ENCODE data around the gene CCL26.

DNA sequence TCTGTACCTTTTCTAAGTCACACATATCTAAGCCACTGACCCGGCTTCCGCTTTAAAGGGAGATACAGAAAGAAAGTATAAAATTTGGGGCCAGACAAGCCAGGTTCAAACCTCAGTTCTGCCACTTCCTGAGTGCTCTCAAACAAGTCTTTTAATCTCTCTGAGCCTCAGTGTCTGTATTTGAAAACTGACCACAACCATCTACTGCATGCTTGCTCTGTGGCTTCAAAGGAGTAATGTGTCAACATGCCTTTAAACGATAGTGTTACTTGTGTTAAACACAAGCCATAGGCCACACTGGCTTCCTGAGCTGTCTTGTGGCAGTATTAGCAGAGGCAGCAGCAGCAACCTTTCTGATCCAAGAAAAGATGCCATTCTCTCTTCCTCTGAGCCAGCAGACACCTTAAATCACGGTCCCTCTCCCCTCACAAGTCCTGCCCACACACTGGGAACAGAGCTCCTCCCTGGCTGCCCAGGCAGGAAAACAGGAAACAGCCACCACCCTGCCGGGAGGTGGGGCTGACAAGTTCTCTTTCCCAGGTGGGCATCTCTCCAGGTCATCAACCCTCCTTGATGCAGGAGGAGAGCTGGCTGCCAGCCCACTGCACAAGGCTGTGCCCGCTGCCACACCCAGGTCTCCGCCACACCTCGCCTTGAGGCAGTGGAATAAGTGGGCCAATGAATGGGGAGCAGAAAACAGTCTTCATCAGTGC lies 44.0 kb downstream of the CCL26 start:
- TF ChIP-seq, protein P1, sequence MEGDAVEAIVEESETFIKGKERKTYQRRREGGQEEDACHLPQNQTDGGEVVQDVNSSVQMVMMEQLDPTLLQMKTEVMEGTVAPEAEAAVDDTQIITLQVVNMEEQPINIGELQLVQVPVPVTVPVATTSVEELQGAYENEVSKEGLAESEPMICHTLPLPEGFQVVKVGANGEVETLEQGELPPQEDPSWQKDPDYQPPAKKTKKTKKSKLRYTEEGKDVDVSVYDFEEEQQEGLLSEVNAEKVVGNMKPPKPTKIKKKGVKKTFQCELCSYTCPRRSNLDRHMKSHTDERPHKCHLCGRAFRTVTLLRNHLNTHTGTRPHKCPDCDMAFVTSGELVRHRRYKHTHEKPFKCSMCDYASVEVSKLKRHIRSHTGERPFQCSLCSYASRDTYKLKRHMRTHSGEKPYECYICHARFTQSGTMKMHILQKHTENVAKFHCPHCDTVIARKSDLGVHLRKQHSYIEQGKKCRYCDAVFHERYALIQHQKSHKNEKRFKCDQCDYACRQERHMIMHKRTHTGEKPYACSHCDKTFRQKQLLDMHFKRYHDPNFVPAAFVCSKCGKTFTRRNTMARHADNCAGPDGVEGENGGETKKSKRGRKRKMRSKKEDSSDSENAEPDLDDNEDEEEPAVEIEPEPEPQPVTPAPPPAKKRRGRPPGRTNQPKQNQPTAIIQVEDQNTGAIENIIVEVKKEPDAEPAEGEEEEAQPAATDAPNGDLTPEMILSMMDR (conservative IDR thresholded peaks at IDR 0.05; ENCODE audit: low read depth, low read length): no peak
- no peak for TF ChIP-seq EZH2 (IDR thresholded peaks at IDR 0.05; ENCODE audit: borderline replicate concordance, low read depth, low read length, poor library complexity, severe bottlenecking)
